SK-N-SH treated with all-trans-retinoic acid at 6 μM for 48 hours (cell line): ENCODE data around the gene RC3H1.

ENCODE experiments used
- ATAC-seq: fragments of 200-7000 bp; cut with Tn5 transposase; 3 replicates; pipeline ENCODE4 v1.9.1; 2020; ENCODE audit warnings: mild to moderate bottlenecking, moderate library complexity
- BACH2 ChIP-seq: fragments of 250-450 bp; sonication (Bioruptor Pico); IDR thresholded peaks from 2 replicates; pipeline ENCODE4 v1.9.0; 2021; ENCODE audit warnings: mild to moderate bottlenecking, borderline replicate concordance
- CREB5 ChIP-seq: fragments of 250-450 bp; sonication (Bioruptor Pico); IDR thresholded peaks from 2 replicates; pipeline ENCODE4 v1.5.1; 2020; ENCODE audit warnings: low read depth, mild to moderate bottlenecking, moderate library complexity
- CSDC2 ChIP-seq: fragments of 250-450 bp; sonication (Bioruptor Pico); IDR thresholded peaks from 2 replicates; pipeline ENCODE4 v1.5.0; 2020; ENCODE audit warnings: mild to moderate bottlenecking, moderate library complexity
- ESRRG ChIP-seq: fragments of 250-450 bp; sonication (Bioruptor Pico); IDR thresholded peaks from 2 replicates; pipeline ENCODE4 v1.6.1; 2021; ENCODE audit warnings: mild to moderate bottlenecking
- GLIS3 ChIP-seq: fragments of 250-450 bp; sonication (Bioruptor Pico); IDR thresholded peaks from 2 replicates; pipeline ENCODE4 v1.5.0; 2020; ENCODE audit warnings: mild to moderate bottlenecking, moderate library complexity
- ISL1 ChIP-seq: fragments of 250-450 bp; sonication (Bioruptor Pico); IDR thresholded peaks from 2 replicates; pipeline ENCODE4 v2.1.2; 2022; ENCODE audit warnings: mild to moderate bottlenecking, moderate library complexity
- OSR1 ChIP-seq: fragments of 250-450 bp; sonication (Bioruptor Pico); IDR thresholded peaks from 2 replicates; pipeline ENCODE4 v1.8.0; 2022; ENCODE audit warnings: moderate library complexity, mild to moderate bottlenecking, inconsistent platforms
- PATZ1 ChIP-seq: fragments of 250-450 bp; sonication (Bioruptor Pico); IDR thresholded peaks from 2 replicates; pipeline ENCODE4 v1.8.0; 2020; ENCODE audit warnings: mild to moderate bottlenecking, moderate library complexity, borderline replicate concordance
- POU6F1 ChIP-seq: fragments of 250-450 bp; sonication (Bioruptor Pico); IDR thresholded peaks from 2 replicates; pipeline ENCODE4 v1.8.0; 2021; ENCODE audit warnings: low read depth, mild to moderate bottlenecking, moderate library complexity, borderline replicate concordance
- PPARA ChIP-seq: fragments of 250-450 bp; sonication (Bioruptor Pico); IDR thresholded peaks from 2 replicates; pipeline ENCODE4 v1.5.0; 2020; ENCODE audit warnings: mild to moderate bottlenecking, borderline replicate concordance
- SNAI2 ChIP-seq: fragments of 250-450 bp; sonication (Bioruptor Pico); IDR thresholded peaks from 2 replicates; pipeline ENCODE4 v1.5.0; 2020; ENCODE audit warnings: mild to moderate bottlenecking, moderate library complexity
- TOX ChIP-seq: fragments of 250-450 bp; sonication (Bioruptor Pico); IDR thresholded peaks from 2 replicates; pipeline ENCODE4 v1.8.0; 2021; ENCODE audit warnings: mild to moderate bottlenecking, moderate library complexity, borderline replicate concordance
- ZC3H10 ChIP-seq: fragments of 250-450 bp; sonication (Bioruptor Pico); IDR thresholded peaks from 2 replicates; pipeline ENCODE4 v1.5.1; 2021; ENCODE audit warnings: mild to moderate bottlenecking, moderate library complexity
- ZFP30 ChIP-seq: fragments of 450-650 bp; formaldehyde crosslinking; IDR thresholded peaks from 2 replicates; pipeline ENCODE4 v1.5.0; 2022; ENCODE audit warnings: mild to moderate bottlenecking, moderate library complexity
- ZNF70 ChIP-seq: fragments of 450-650 bp; formaldehyde crosslinking; IDR thresholded peaks from 2 replicates; pipeline ENCODE4 v1.5.0; 2020; ENCODE audit warnings: mild to moderate bottlenecking, moderate library complexity
- ZNF8 ChIP-seq: fragments of 450-650 bp; formaldehyde crosslinking; IDR thresholded peaks from 2 replicates; pipeline ENCODE4 v1.5.0; 2020; ENCODE audit warnings: mild to moderate bottlenecking, moderate library complexity
- TF ChIP-seq, protein P1 (sequence below): fragments of 250-450 bp; sonication (Bioruptor Pico); IDR thresholded peaks from 2 replicates; pipeline ENCODE4 v1.5.0; 2020; ENCODE audit warnings: mild to moderate bottlenecking, moderate library complexity
- TF ChIP-seq, protein P2 (sequence below): fragments of 250-450 bp; sonication (Bioruptor Pico); IDR thresholded peaks from 2 replicates; pipeline ENCODE4 v1.5.1; 2021; ENCODE audit warnings: mild to moderate bottlenecking, moderate library complexity

Gene RC3H1

GRCh38 chr1:174021591-174022079, 522 bp downstream of the RC3H1 start:
- TF ChIP-seq ZC3H10 (CRISPR knock-in tag) (no peak), ISL1 (CRISPR knock-in tag) (no peak), PATZ1 (no peak), ZNF70 (CRISPR knock-in tag) (no peak), BACH2 (CRISPR knock-in tag) (no peak), POU6F1 (no peak), OSR1 (no peak)
- TF ChIP-seq, protein P1, sequence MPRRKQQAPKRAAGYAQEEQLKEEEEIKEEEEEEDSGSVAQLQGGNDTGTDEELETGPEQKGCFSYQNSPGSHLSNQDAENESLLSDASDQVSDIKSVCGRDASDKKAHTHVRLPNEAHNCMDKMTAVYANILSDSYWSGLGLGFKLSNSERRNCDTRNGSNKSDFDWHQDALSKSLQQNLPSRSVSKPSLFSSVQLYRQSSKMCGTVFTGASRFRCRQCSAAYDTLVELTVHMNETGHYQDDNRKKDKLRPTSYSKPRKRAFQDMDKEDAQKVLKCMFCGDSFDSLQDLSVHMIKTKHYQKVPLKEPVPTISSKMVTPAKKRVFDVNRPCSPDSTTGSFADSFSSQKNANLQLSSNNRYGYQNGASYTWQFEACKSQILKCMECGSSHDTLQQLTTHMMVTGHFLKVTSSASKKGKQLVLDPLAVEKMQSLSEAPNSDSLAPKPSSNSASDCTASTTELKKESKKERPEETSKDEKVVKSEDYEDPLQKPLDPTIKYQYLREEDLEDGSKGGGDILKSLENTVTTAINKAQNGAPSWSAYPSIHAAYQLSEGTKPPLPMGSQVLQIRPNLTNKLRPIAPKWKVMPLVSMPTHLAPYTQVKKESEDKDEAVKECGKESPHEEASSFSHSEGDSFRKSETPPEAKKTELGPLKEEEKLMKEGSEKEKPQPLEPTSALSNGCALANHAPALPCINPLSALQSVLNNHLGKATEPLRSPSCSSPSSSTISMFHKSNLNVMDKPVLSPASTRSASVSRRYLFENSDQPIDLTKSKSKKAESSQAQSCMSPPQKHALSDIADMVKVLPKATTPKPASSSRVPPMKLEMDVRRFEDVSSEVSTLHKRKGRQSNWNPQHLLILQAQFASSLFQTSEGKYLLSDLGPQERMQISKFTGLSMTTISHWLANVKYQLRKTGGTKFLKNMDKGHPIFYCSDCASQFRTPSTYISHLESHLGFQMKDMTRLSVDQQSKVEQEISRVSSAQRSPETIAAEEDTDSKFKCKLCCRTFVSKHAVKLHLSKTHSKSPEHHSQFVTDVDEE (CRISPR knock-in tag) = no peak
- TF ChIP-seq, protein P2, sequence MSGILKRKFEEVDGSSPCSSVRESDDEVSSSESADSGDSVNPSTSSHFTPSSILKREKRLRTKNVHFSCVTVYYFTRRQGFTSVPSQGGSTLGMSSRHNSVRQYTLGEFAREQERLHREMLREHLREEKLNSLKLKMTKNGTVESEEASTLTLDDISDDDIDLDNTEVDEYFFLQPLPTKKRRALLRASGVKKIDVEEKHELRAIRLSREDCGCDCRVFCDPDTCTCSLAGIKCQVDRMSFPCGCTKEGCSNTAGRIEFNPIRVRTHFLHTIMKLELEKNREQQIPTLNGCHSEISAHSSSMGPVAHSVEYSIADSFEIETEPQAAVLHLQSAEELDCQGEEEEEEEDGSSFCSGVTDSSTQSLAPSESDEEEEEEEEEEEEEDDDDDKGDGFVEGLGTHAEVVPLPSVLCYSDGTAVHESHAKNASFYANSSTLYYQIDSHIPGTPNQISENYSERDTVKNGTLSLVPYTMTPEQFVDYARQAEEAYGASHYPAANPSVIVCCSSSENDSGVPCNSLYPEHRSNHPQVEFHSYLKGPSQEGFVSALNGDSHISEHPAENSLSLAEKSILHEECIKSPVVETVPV (CRISPR knock-in tag) = no peak
- TF ChIP-seq, all 23 proteins: peak for 0
- peak; percentile 69 for ATAC-seq

- no peak for TF ChIP-seq PATZ1
- TF ChIP-seq PPARA (CRISPR knock-in tag) = no peak
- no peak for TF ChIP-seq TOX (CRISPR knock-in tag)
- no peak for TF ChIP-seq GLIS3
- no peak for TF ChIP-seq ZFP30 (CRISPR knock-in tag)
- no peak for TF ChIP-seq CREB5
- TF ChIP-seq OSR1 = no peak
- TF ChIP-seq, all 23 proteins: peak for 0
- ATAC-seq = no peak
Observed at GRCh38 chr1:174018565-174018964, 3.6 kb downstream of the RC3H1 start.

DNA sequence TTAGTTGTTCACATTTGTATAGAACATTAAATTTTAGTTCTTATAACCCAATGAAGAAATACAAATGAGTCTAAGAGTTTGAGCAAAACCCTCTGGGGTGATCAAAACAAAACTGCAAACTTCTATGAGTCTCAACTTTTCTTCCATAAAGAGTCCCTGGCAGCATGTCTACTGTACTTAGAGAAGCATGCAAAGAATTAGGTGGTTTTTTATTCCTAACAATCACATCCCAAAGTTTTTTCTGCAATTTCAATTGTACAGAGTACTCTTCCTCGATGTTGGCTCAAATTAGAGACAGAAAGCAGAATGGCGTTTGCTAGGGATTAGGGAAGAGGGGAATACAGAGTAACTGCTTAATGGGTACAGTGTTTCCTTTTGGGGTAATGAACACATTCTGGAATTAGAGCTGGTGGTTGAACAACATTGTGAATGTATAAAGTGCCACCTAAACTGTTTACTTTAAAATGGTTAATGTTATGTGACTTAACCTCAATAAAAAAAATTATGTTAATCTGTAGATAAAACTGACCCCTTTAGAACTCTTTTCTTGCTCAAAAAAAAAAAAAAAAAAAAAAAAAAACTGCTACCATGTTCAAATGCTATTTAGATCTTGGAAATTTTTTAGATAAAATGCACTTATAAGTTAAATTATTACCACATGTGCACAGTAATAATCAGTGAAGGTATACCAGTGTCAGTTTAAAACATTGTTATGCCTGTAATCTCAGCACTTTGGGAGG, 4.8 kb downstream of the RC3H1 start:
- no peak for ATAC-seq
- no peak for TF ChIP-seq SNAI2

GRCh38 chr1:174013864-174014418, 8.2 kb downstream of the RC3H1 start:
- ATAC-seq = no peak
- no peak for TF ChIP-seq ZNF8 (CRISPR knock-in tag)
- TF ChIP-seq, protein P2 (CRISPR knock-in tag) = no peak
- no peak for TF ChIP-seq SNAI2
- TF ChIP-seq PPARA (CRISPR knock-in tag) = no peak
- no peak for TF ChIP-seq GLIS3
- no peak for TF ChIP-seq CREB5
- TF ChIP-seq ZFP30 (CRISPR knock-in tag) = no peak
- TF ChIP-seq CSDC2 (CRISPR knock-in tag) = no peak
- TF ChIP-seq OSR1 = no peak
- no peak for TF ChIP-seq ESRRG (CRISPR knock-in tag)
